Measurements from ENCODE around the gene NUDT4. TPM values are rescaled to one million over a fixed set of nuclear protein-coding genes. Genes with fewer than 3 reads are reported as not detected.

Gene NUDT4
- total and polyA plus RNA-seq, 10 of the 15 experiments (the other 5 are each of a cell fraction or from before 2014, with no cell fraction given) = 26.6 to 91.6 (median 63.1) TPM

DNA sequence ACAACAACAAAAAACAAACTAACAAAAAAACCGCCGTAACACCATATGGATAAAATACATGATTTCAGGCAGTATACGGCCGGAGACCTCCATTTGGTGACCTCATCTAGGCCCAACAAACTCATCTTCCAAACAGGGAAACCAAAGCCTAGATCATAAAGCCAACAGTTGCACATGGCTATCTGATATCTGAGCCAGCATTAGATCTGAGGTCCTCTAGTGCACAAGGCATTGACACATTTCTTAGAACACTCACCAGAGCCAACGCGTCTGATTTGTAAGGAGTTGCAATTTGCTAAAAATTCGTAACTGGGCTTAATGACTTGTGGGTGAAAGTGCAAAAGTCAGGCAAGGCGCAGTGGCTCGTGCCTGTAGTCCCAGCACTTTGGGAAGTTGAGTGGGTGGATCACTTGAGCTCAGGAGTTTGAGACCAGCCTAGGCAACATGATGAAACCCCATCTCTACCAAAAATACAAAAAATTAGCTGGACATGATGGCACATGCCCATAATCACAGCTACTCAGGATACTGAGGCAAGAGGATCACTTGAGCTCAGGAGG, 42.0 kb upstream of the NUDT4 start:
- H3K79me2 ChIP-seq (ENCODE audit: control insufficient read depth, insufficient read depth, low read length) = no peaks in the 10 kb centered on the region
- no peaks in the 10 kb centered on the region for H3K36me3 ChIP-seq (ENCODE audit: control insufficient read depth in 2 of 2, insufficient read depth in 2 of 2, low read length in 1 of 2)
- POLR2A ChIA-PET = no interaction called here
- H3K27me3 ChIP-seq (replicated peaks in 1 of 2; ENCODE audit: control insufficient read depth in 2 of 2, insufficient read depth in 2 of 2, low read length in 1 of 2) = no peaks in the 10 kb centered on the region
- H3K9ac ChIP-seq (ENCODE audit: control insufficient read depth, insufficient read depth, low read length) = no peak overlapping the region
- CTCF ChIA-PET = interaction anchor here (0.7 kb wide), 1 partner anchor 548 kb away, joined by 3 read pairs; no protein-coding TSS in a partner anchor
- 78% methylated on average over 9 of the region's 9 CpGs for WGBS (ENCODE audit: insufficient coverage, insufficient replicate concordance, low lambda C conversion rate, missing lambda C conversion rate)
- no peaks in the 10 kb centered on the region for H3K4me1 ChIP-seq (ENCODE audit: control insufficient read depth, insufficient read depth, low read length)
- H3K27ac ChIP-seq (ENCODE audit: control insufficient read depth, insufficient read depth) = no peak overlapping the region
- H2AFZ ChIP-seq (ENCODE audit: control insufficient read depth, low read depth, low read length) = no peak overlapping the region
- no TSS peak for BruUV-seq (replicated peaks)
- H4K20me1 ChIP-seq (ENCODE audit: control insufficient read depth, insufficient read depth) = no peaks in the 10 kb centered on the region
- H3K9me3 ChIP-seq (replicated peaks; ENCODE audit: control insufficient read depth, insufficient read depth, low read length) = no peaks in the 10 kb centered on the region
- TF ChIP-seq ZZZ3 (IDR thresholded peaks at IDR 0.05; ENCODE audit: control insufficient read depth, insufficient read length, low read depth) (no peak), CEBPB (IDR thresholded peaks at IDR 0.05; ENCODE audit: borderline replicate concordance in 1 of 2, low read depth in 2 of 2, low read length in 2 of 2) (no peak), RUNX3 (IDR thresholded peaks at IDR 0.05; ENCODE audit: low read length) (no peak), GABPA (IDR thresholded peaks at IDR 0.05; ENCODE audit: low read depth) (no peak), ZNF217 (IDR thresholded peaks at IDR 0.05) (no peak), LARP7 (IDR thresholded peaks at IDR 0.05) (no peak), EED (IDR thresholded peaks at IDR 0.05; ENCODE audit: low read depth) (no peak), YY1 (IDR thresholded peaks at IDR 0.05; ENCODE audit: low read depth, low read length) (no peak), IRF4 (IDR thresholded peaks at IDR 0.05; ENCODE audit: low read depth, low read length) (no peak), HSF1 (IDR thresholded peaks at IDR 0.05; ENCODE audit: low read depth, low read length) (no peak), PML (IDR thresholded peaks at IDR 0.05; ENCODE audit: low read length) (no peak), JUND (IDR thresholded peaks at IDR 0.05; ENCODE audit: low read depth, low read length) (no peak), CHD1 (IDR thresholded peaks at IDR 0.05; ENCODE audit: low read depth, low read length) (no peak), TCF7 (IDR thresholded peaks at IDR 0.05; ENCODE audit: borderline replicate concordance) (no peak), SKIL (IDR thresholded peaks at IDR 0.05; ENCODE audit: low read depth, poor library complexity, severe bottlenecking) (no peak), ZNF207 (IDR thresholded peaks at IDR 0.05; ENCODE audit: borderline replicate concordance) (no peak), BCL11A (IDR thresholded peaks at IDR 0.05; ENCODE audit: low read depth, low read length) (no peak)
- TF ChIP-seq, protein P1, sequence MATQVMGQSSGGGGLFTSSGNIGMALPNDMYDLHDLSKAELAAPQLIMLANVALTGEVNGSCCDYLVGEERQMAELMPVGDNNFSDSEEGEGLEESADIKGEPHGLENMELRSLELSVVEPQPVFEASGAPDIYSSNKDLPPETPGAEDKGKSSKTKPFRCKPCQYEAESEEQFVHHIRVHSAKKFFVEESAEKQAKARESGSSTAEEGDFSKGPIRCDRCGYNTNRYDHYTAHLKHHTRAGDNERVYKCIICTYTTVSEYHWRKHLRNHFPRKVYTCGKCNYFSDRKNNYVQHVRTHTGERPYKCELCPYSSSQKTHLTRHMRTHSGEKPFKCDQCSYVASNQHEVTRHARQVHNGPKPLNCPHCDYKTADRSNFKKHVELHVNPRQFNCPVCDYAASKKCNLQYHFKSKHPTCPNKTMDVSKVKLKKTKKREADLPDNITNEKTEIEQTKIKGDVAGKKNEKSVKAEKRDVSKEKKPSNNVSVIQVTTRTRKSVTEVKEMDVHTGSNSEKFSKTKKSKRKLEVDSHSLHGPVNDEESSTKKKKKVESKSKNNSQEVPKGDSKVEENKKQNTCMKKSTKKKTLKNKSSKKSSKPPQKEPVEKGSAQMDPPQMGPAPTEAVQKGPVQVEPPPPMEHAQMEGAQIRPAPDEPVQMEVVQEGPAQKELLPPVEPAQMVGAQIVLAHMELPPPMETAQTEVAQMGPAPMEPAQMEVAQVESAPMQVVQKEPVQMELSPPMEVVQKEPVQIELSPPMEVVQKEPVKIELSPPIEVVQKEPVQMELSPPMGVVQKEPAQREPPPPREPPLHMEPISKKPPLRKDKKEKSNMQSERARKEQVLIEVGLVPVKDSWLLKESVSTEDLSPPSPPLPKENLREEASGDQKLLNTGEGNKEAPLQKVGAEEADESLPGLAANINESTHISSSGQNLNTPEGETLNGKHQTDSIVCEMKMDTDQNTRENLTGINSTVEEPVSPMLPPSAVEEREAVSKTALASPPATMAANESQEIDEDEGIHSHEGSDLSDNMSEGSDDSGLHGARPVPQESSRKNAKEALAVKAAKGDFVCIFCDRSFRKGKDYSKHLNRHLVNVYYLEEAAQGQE (IDR thresholded peaks at IDR 0.05; ENCODE audit: low read depth, low read length) = no peak
- TF ChIP-seq, protein P2, sequence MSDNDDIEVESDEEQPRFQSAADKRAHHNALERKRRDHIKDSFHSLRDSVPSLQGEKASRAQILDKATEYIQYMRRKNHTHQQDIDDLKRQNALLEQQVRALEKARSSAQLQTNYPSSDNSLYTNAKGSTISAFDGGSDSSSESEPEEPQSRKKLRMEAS (IDR thresholded peaks at IDR 0.05; ENCODE audit: low read depth, low read length) = no peak
- DNase-seq (ENCODE audit: low read depth, low spot score) (no peak), FAIRE-seq (no peak), ATAC-seq (no peak)
- H3K4me2 ChIP-seq (ENCODE audit: control insufficient read depth, insufficient read depth) = no peak overlapping the region
- in situ Hi-C loops (cut with MboI) = no loop called here
- H3K4me3 ChIP-seq = no peak overlapping the region
- intact Hi-C loops (cut with micrococcal nuclease; ENCODE audit: unreplicated experiment) = no loop called here
- SMC1A ChIA-PET (ENCODE audit: uncharacterized antibody, unreplicated experiment) = interaction anchor here (1.0 kb wide), 1 partner anchor 38 kb away, joined by 3 read pairs; no protein-coding TSS in a partner anchor
- RAD21 ChIA-PET (ENCODE audit: unreplicated experiment) = no interaction called here

Data from GM12878 (cell line).